ENCODE data around the gene SLC1A1.

The SLC1A1 gene

GRCh38 chr9:4464911-4465513 lies 25.3 kb upstream of the SLC1A1 start:
- no peak for TF ChIP-seq ZC3H10 (CRISPR knock-in tag; IDR thresholded peaks at IDR 0.05)
- TF ChIP-seq POU6F1 (CRISPR knock-in tag; IDR thresholded peaks at IDR 0.05; ENCODE audit: borderline replicate concordance, low read depth): no peak
- TF ChIP-seq ZNF8 (CRISPR knock-in tag; IDR thresholded peaks at IDR 0.05): no peak
- no peak for TF ChIP-seq TSHZ2 (CRISPR knock-in tag; IDR thresholded peaks at IDR 0.05)
- TF ChIP-seq SNAI2 (CRISPR knock-in tag; IDR thresholded peaks at IDR 0.05): no peak
- TF ChIP-seq ARNTL (CRISPR knock-in tag; IDR thresholded peaks at IDR 0.05; ENCODE audit: borderline replicate concordance, low read depth): no peak
- TF ChIP-seq ISL1 (CRISPR knock-in tag; IDR thresholded peaks at IDR 0.05): no peak
- TF ChIP-seq CREB5 (CRISPR knock-in tag; IDR thresholded peaks at IDR 0.05; ENCODE audit: low read depth): no peak
- TF ChIP-seq ZNF565 (CRISPR knock-in tag; conservative IDR thresholded peaks at IDR 0.05; ENCODE audit: low read depth): no peak
- no peak for TF ChIP-seq ESRRG (CRISPR knock-in tag; IDR thresholded peaks at IDR 0.05)
- no peak for TF ChIP-seq ZNF70 (CRISPR knock-in tag; IDR thresholded peaks at IDR 0.05)
- TF ChIP-seq ZFP3 (CRISPR knock-in tag; IDR thresholded peaks at IDR 0.05): no peak
- no peak for TF ChIP-seq OSR1 (CRISPR knock-in tag; IDR thresholded peaks at IDR 0.05)
- no peak for TF ChIP-seq PPARA (CRISPR knock-in tag; IDR thresholded peaks at IDR 0.05; ENCODE audit: borderline replicate concordance)
- no peak for TF ChIP-seq TCF4 (CRISPR knock-in tag; IDR thresholded peaks at IDR 0.05; ENCODE audit: borderline replicate concordance)
- no peak for TF ChIP-seq CSDC2 (CRISPR knock-in tag; IDR thresholded peaks at IDR 0.05)
- ATAC-seq: no peak

DNA sequence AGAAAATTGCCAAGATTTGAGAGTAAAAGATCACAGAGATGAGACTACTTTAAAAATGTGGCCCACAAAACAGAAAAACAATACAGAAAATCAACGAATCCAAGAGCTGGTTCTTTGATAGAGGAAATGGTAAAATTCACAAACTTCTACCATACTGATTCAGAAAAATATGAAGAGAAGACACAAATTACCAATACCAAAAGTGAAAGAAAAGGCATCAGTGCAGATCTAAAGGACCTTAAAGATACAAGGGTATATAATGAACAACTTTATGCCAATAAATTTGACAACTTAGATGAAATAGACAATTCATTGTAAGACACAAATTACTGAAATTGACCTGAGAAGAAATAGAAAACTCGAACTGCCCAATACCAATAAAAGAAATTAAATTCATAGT lies 24.4 kb upstream of the SLC1A1 start:
- TF ChIP-seq ZFP3 (CRISPR knock-in tag; IDR thresholded peaks at IDR 0.05): no peak
- TF ChIP-seq CSRNP3 (CRISPR knock-in tag; IDR thresholded peaks at IDR 0.05): no peak
- TF ChIP-seq PATZ1 (CRISPR knock-in tag; IDR thresholded peaks at IDR 0.05; ENCODE audit: borderline replicate concordance): no peak
- TF ChIP-seq GLIS3 (CRISPR knock-in tag; IDR thresholded peaks at IDR 0.05): no peak
- no peak for TF ChIP-seq ZNF8 (CRISPR knock-in tag; IDR thresholded peaks at IDR 0.05)
- no peak for TF ChIP-seq BACH2 (CRISPR knock-in tag; IDR thresholded peaks at IDR 0.05; ENCODE audit: borderline replicate concordance)
- TF ChIP-seq ZNF70 (CRISPR knock-in tag; IDR thresholded peaks at IDR 0.05): no peak
- TF ChIP-seq ARNTL (CRISPR knock-in tag; IDR thresholded peaks at IDR 0.05; ENCODE audit: borderline replicate concordance, low read depth): no peak
- TF ChIP-seq TCF4 (CRISPR knock-in tag; IDR thresholded peaks at IDR 0.05; ENCODE audit: borderline replicate concordance): no peak
- TF ChIP-seq SNAI2 (CRISPR knock-in tag; IDR thresholded peaks at IDR 0.05): no peak
- no peak for TF ChIP-seq ESRRG (CRISPR knock-in tag; IDR thresholded peaks at IDR 0.05)
- TF ChIP-seq CREB5 (CRISPR knock-in tag; IDR thresholded peaks at IDR 0.05; ENCODE audit: low read depth): no peak
- TF ChIP-seq PPARA (CRISPR knock-in tag; IDR thresholded peaks at IDR 0.05; ENCODE audit: borderline replicate concordance): no peak
- no peak for TF ChIP-seq TOX (CRISPR knock-in tag; IDR thresholded peaks at IDR 0.05; ENCODE audit: borderline replicate concordance)
- no peak for ATAC-seq

All from SK-N-SH treated with all-trans-retinoic acid at 6 μM for 48 hours (cell line).